Activated B cell treated with CpG ODN at 0.5 μM for 24 hours (primary cell): ENCODE data around the gene IPO11. TPM values are rescaled to one million over a fixed set of nuclear protein-coding genes. Genes with fewer than 3 reads are reported as not detected.
"Not testable (repeated sequence)": the region's sequence is repeated elsewhere in the genome, so short reads cannot be mapped to it uniquely, and the experiment has no call there.

Experiments used
- ATAC-seq: fragments of 200-7000 bp; cut with Tn5 transposase; one replicate; pipeline ENCODE4 v1.10.0; 2021; ENCODE audit warnings: low read depth, mild to moderate bottlenecking, moderate library complexity
- CTCF ChIA-PET: fragments of 350-600 bp; sonication (Branson Sonifier 250); formaldehyde crosslinking; loops from one replicate; lab custom pipeline; 2021; ENCODE audit warnings: antibody characterized with exemption; lab: Charles Lee
- POLR2A ChIA-PET: fragments of 350-600 bp; sonication (Branson Sonifier 250); formaldehyde crosslinking; loops from one replicate; lab custom pipeline; 2021; ENCODE audit warnings: antibody characterized with exemption; lab: Charles Lee
- DNase-seq: peaks from one replicate; pipeline ENCODE4 v3.0.0; 2022
- H3K27ac Mint-ChIP-seq: one replicate; pipeline ENCODE4 v1.8.0; 2020; ENCODE audit warnings: mixed read lengths
- H3K27me3 Mint-ChIP-seq: one replicate; pipeline ENCODE4 v1.8.0; 2021; ENCODE audit warnings: mixed read lengths
- H3K36me3 Mint-ChIP-seq: one replicate; pipeline ENCODE4 v1.8.0; 2021; ENCODE audit warnings: low read depth, mixed read lengths
- H3K4me1 Mint-ChIP-seq: one replicate; pipeline ENCODE4 v1.8.0; 2021; ENCODE audit warnings: mixed read lengths
- H3K4me3 Mint-ChIP-seq: one replicate; pipeline ENCODE4 v1.8.0; 2020; ENCODE audit warnings: mild to moderate bottlenecking, mixed read lengths
- H3K9me3 Mint-ChIP-seq: one replicate; pipeline ENCODE4 v1.8.0; 2020; ENCODE audit warnings: mixed read lengths
- CTCF ChIP-seq: fragments of 200-600 bp; IDR thresholded peaks from one replicate; pipeline ENCODE4 v1.8.0; 2022; ENCODE audit warnings: antibody characterized with exemption, mild to moderate bottlenecking
- intact Hi-C: fragments of 100-400 bp; cut with micrococcal nuclease; formaldehyde crosslinking; loops from one replicate; pipeline ENCODE4 v1.15.1; 2024
- total RNA-seq: library from RNA; stranded (reverse); gene quantifications from 2 replicates; pipeline ENCODE4 v1.2.3, GENCODE V29; 2022

The IPO11 gene
- total RNA-seq, 1 donor from 2014 or later = 32.9 TPM

- no peak overlapping the region for H3K27ac Mint-ChIP-seq
- H3K36me3 Mint-ChIP-seq = no peaks in the 10 kb centered on the region
- ChIA-PET POLR2A (no interaction called here), CTCF (no interaction called here)
- intact Hi-C loops = no loop called here
- no peaks in the 10 kb centered on the region for H3K4me1 Mint-ChIP-seq
- no peaks in the 10 kb centered on the region for H3K27me3 Mint-ChIP-seq
- H3K4me3 Mint-ChIP-seq = no peak overlapping the region
- TF ChIP-seq CTCF = no peak
- no peak for ATAC-seq
- no peaks in the 10 kb centered on the region for H3K9me3 Mint-ChIP-seq
- no peak for DNase-seq
Observed at GRCh38 chr5:62649476-62650113, 237.0 kb downstream of the IPO11 start.

GRCh38 chr5:62650197-62650596 lies 237.6 kb downstream of the IPO11 start:
- no peak for TF ChIP-seq CTCF
- H3K9me3 Mint-ChIP-seq = no peaks in the 10 kb centered on the region
- DNase-seq (no peak), ATAC-seq (no peak)
- intact Hi-C loops = no loop called here
- ChIA-PET CTCF (no interaction called here), POLR2A (no interaction called here)
- H3K4me1 Mint-ChIP-seq = no peaks in the 10 kb centered on the region
- H3K4me3 Mint-ChIP-seq = no peak overlapping the region
- no peaks in the 10 kb centered on the region for H3K36me3 Mint-ChIP-seq
- no peaks in the 10 kb centered on the region for H3K27me3 Mint-ChIP-seq
- H3K27ac Mint-ChIP-seq = no peak overlapping the region

- CTCF ChIA-PET = no interaction called here
- POLR2A ChIA-PET = no interaction called here
- no peak for TF ChIP-seq CTCF
- no peaks in the 10 kb centered on the region for H3K4me1 Mint-ChIP-seq
- no peaks in the 10 kb centered on the region for H3K27me3 Mint-ChIP-seq
- no peaks in the 10 kb centered on the region for H3K9me3 Mint-ChIP-seq
- H3K36me3 Mint-ChIP-seq = no peaks in the 10 kb centered on the region
- DNase-seq (no peak), ATAC-seq (no peak)
- no peak overlapping the region for H3K4me3 Mint-ChIP-seq
- intact Hi-C loops = no loop called here
- H3K27ac Mint-ChIP-seq = no peak overlapping the region
Observed at GRCh38 chr5:62652225-62652624, 239.7 kb downstream of the IPO11 start.

GRCh38 chr5:62653001-62653863 lies 240.7 kb downstream of the IPO11 start:
- no peak overlapping the region for H3K27ac Mint-ChIP-seq
- no peak overlapping the region for H3K4me3 Mint-ChIP-seq
- no peak for DNase-seq
- no peaks in the 10 kb centered on the region for H3K27me3 Mint-ChIP-seq
- H3K9me3 Mint-ChIP-seq = no peaks in the 10 kb centered on the region
- intact Hi-C loops = no loop called here
- no peak for ATAC-seq
- H3K36me3 Mint-ChIP-seq = no peaks in the 10 kb centered on the region
- H3K4me1 Mint-ChIP-seq = no peaks in the 10 kb centered on the region
- CTCF ChIA-PET = no interaction called here
- POLR2A ChIA-PET = no interaction called here
- TF ChIP-seq CTCF = no peak

- no peak overlapping the region for H3K27ac Mint-ChIP-seq
- intact Hi-C loops = no loop called here
- H3K27me3 Mint-ChIP-seq = no peaks in the 10 kb centered on the region
- DNase-seq (no peak), ATAC-seq (no peak)
- ChIA-PET CTCF (no interaction called here), POLR2A (no interaction called here)
- H3K9me3 Mint-ChIP-seq = peaks cover 2% of the 10 kb centered on the region
- H3K36me3 Mint-ChIP-seq = no peaks in the 10 kb centered on the region
- no peaks in the 10 kb centered on the region for H3K4me1 Mint-ChIP-seq
- TF ChIP-seq CTCF = no peak
- H3K4me3 Mint-ChIP-seq = no peak overlapping the region
Observed at GRCh38 chr5:62653864-62654575, 241.5 kb downstream of the IPO11 start.

GRCh38 chr5:62657772-62658171 lies 245.2 kb downstream of the IPO11 start:
- H3K27me3 Mint-ChIP-seq, DNase-seq, H3K27ac Mint-ChIP-seq, CTCF ChIA-PET, H3K4me1 Mint-ChIP-seq, POLR2A ChIA-PET, H3K36me3 Mint-ChIP-seq, intact Hi-C loops, H3K4me3 Mint-ChIP-seq, H3K9me3 Mint-ChIP-seq, ATAC-seq: not testable (repeated sequence)
